Heart right ventricle (tissue), 16 donors: Measurements from ENCODE around the gene WDFY4. TPM values are rescaled to one million over a fixed set of nuclear protein-coding genes. Genes with fewer than 3 reads are reported as not detected.

Experiments used
- ATAC-seq, 8 donors: fragments of 200-7000 bp; cut with Tn5 transposase; one replicate each; pipeline ENCODE4 v1.9.1; 2020; ENCODE audit warnings: mild to moderate bottlenecking in 8 of 8, moderate library complexity in 8 of 8, moderate number of reproducible peaks in 1 of 8
- DNase-seq, 2 donors: peaks; one replicate each; pipeline ENCODE4 v3.0.0-alpha.2; 2020
- H3K27ac ChIP-seq, 10 donors: fragments of 200-600 bp; sonication (generic) in 2 of 10; one replicate each; pipeline versions ENCODE4 v1.5.0 to v1.8.0; 2020 to 2022; ENCODE audit warnings: mild to moderate bottlenecking in 3 of 10
- H3K27me3 ChIP-seq, 7 donors: fragments of 200-600 bp; one replicate each; pipeline ENCODE4 v1.8.0; 2021 to 2022; ENCODE audit warnings: mild to moderate bottlenecking in 2 of 7
- H3K36me3 ChIP-seq, 9 donors: fragments of 200-600 bp; sonication (generic) in 1 of 9; one replicate each; pipeline versions ENCODE4 v1.5.0 to v1.8.0; 2020 to 2022; ENCODE audit warnings: mild to moderate bottlenecking in 2 of 9
- H3K4me1 ChIP-seq, 9 donors: fragments of 200-600 bp; sonication (generic) in 1 of 9; one replicate each; pipeline versions ENCODE4 v1.5.0 to v1.8.0; 2020 to 2022; ENCODE audit warnings: mild to moderate bottlenecking in 4 of 9
- H3K4me3 ChIP-seq, 10 donors: fragments of 200-600 bp; sonication (generic) in 2 of 10; one replicate each; pipeline versions ENCODE4 v1.5.0 to v1.8.0; 2020 to 2022; ENCODE audit warnings: mild to moderate bottlenecking in 7 of 10, moderate library complexity in 2 of 10
- H3K9me3 ChIP-seq, 11 donors: fragments of 200-600 bp in 10 of 11; sonication (generic) in 2 of 11; one replicate each; pipeline versions ENCODE4 v1.5.0 to v1.8.0; 2013 to 2022; ENCODE audit warnings: mild to moderate bottlenecking in 2 of 11, control low read depth in 1 of 11, moderate library complexity in 1 of 11
- CTCF ChIP-seq, 9 donors: fragments of 200-600 bp; sonication (generic) in 2 of 9; IDR thresholded peaks; one replicate each; pipeline versions ENCODE4 v1.5.0 to v1.8.0; 2021 to 2022; ENCODE audit warnings: antibody characterized with exemption in 9 of 9, mild to moderate bottlenecking in 5 of 9, moderate library complexity in 1 of 9
- WGBS, 2 donors: extraction: QIAGEN DNeasy Blood & Tissue Kit; methylation state at CpG; one replicate each; pipeline ENCODE4 v1.1.7; 2013; ENCODE audit warnings: inconsistent platforms in 1 of 2; 5-methylcytosine and 5-hydroxymethylcytosine counted together
- intact Hi-C, 10 donors: fragments of 100-400 bp; cut with DNase I; formaldehyde crosslinking; loops; one replicate each; pipeline versions ENCODE4 v1.11.1 to v1.14.2; 2022
- polyA plus RNA-seq, 2 donors: library from polyadenylated mRNA; stranded (reverse); fragments of 200-250 nt; gene quantifications; one replicate each; pipeline ENCODE4 v1.2.3, GENCODE V29; 2013
- total RNA-seq, 10 donors: library from RNA; stranded (reverse); fragmentation: NEBNext Ultra II Directional in 3 of 10; extraction: Animal tissue kit (Norgen Biotek cat#: 25700) in 3 of 10; gene quantifications; one replicate each; pipeline versions ENCODE4 v1.2.1 to v1.2.4, GENCODE V29; 2021 to 2023
- donor health status: Arrhythmogenic right ventricular cardiomyopathy.
- donor health status: ischemic (EF 13 %, LVEDD 7.1; RV severe dilation, severe dysfunction).
- donor health status: healthy with polysubstance abuse.
- donor health status: DM: no; HTN: yes; CAD: no.
- donor health status: DM: no; HTN: no; CAD: no.
- donor health status: ischemic (EF 25% LVEDD 6.9; RV normal size, moderate dysfunction).
- donor health status: ischemic (EF 25% LVEDD 5.7; RV mildly dilated, moderate dysfunction).
- donor health status: healthy.
- donor health status: DM: yes; HTN: yes; CAD: no.
- donor health status: Ischemic cardiomyopathy.
- donor health status: ischemic (EF 35%, LVEDD 5.7; RV mildly dilated, moderate dysfunction).
- donor health status: nonischemic (EF 11% LVEDD 7.7; RV severe dilation, severe dysfunction).
- donor health status: DM: yes; HTN: yes; CAD: no.
- donor health status: PGD.
- donor health status: ischemic (EF 29% LVEDD 5.4; RV normal size, mild dysfunction).
- donor health status: nonischemic (EF 23%, LVEDD 6.1; RV moderate dilation, normal function).

The WDFY4 gene
- total and polyA plus RNA-seq, 12 donors = 0.59 to 7.4 (median 0.92) TPM

DNA sequence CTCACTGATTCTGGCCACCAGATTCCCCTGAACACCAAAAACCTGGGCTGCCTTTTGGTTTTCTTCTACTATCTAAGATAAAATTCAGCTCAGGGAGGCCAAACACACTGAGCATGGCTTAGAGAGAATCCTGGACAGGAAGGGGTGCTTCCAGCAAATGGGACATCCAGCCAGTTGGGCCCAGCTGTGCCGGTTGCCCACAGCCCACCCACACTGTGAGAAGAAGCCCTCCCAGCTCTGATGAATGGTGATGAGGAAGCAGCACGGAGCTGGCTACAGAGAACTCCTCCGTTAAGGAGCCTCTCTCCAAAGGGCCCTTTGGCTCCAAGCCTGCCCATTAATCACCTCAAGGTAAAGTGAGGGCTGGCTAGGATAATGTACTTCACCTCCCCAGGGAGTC, 239.1 kb downstream of the WDFY4 start:
- Histone ChIP-seq H3K4me1 (peaks cover 0 to 15% (median 0%) of the 10 kb centered on the region in 9 donors), H3K27me3 (no peaks in the 10 kb centered on the region), H3K4me3 (no peak overlapping the region), H3K9me3 (peaks cover 0 to 4% (median 0%) of the 10 kb centered on the region in 11 donors), H3K36me3 (no peaks in the 10 kb centered on the region), H3K27ac (no peak overlapping the region)
- intact Hi-C loops = no loop called here
- WGBS, 2 donors = 58 to 67% methylated on average over 3 of the region's 3 CpGs
- ATAC-seq = peak in 1 of 8 donors; percentile 13
- DNase-seq = no peak
- TF ChIP-seq CTCF (IDR thresholded peaks at IDR 0.05) = no peak

DNA sequence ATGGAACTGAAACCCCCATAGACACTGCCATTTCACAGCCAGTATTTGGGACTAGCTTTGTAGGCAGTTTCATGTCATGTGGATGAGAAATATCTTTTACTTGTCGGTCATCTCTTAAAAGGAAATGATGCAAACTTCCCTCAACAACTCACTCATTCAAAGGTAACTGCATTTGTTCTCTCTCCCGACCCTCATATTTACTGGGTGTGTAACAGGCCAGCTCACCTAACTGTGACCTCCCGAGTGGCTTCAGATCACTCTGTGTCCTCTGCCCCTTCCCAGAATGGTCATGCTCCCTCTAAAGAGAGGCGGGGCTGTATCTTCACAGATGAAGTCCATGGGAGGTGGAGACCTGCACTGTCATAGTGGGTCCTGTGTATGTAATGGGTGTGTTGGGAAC, 240.3 kb downstream of the WDFY4 start:
- no peak for ATAC-seq
- 85 to 92% methylated on average over 4 of the region's 4 CpGs for WGBS, 2 donors
- no peak for TF ChIP-seq CTCF (IDR thresholded peaks at IDR 0.05)

GRCh38 chr10:48926255-48926654, 241.6 kb downstream of the WDFY4 start:
- TF ChIP-seq CTCF (IDR thresholded peaks at IDR 0.05) = no peak
- peak overlapping the region in 2 of 10 donors; percentile 15 for H3K27ac ChIP-seq

More for the DNA sequence above, 240.3 kb downstream of the WDFY4 start:
- intact Hi-C loops = no loop called here
- Histone ChIP-seq H3K9me3 (no peaks in the 10 kb centered on the region), H3K27ac (no peak overlapping the region), H3K36me3 (no peaks in the 10 kb centered on the region), H3K27me3 (no peaks in the 10 kb centered on the region), H3K4me3 (no peak overlapping the region), H3K4me1 (peaks cover 0 to 15% (median 0%) of the 10 kb centered on the region in 9 donors)
- DNase-seq = no peak

GRCh38 chr10:48926764-48927540, 242.3 kb downstream of the WDFY4 start:
- Histone ChIP-seq H3K27me3 (no peaks in the 10 kb centered on the region), H3K36me3 (no peaks in the 10 kb centered on the region), H3K27ac (peak overlapping the region in 3 of 10 donors; percentile 21 to 52 (median 46)), H3K4me3 (no peak overlapping the region), H3K4me1 (peaks cover 0 to 15% (median 0%) of the 10 kb centered on the region in 9 donors), H3K9me3 (no peaks in the 10 kb centered on the region)
- TF ChIP-seq CTCF (IDR thresholded peaks at IDR 0.05) = no peak
- DNase-seq = peak in 1 of 2 donors; percentile 31
- WGBS, 2 donors = 79 to 81% methylated on average over 13 of the region's 13 CpGs
- intact Hi-C loops = no loop called here
- peak in 6 of 8 donors; percentile 24 to 74 (median 62) for ATAC-seq

More at GRCh38 chr10:48926255-48926654, 241.6 kb downstream of the WDFY4 start:
- no peaks in the 10 kb centered on the region for H3K27me3 ChIP-seq
- peak; percentile 36 to 69 (median 46) for ATAC-seq
- intact Hi-C loops = no loop called here
- peaks cover 0 to 15% (median 0%) of the 10 kb centered on the region in 9 donors for H3K4me1 ChIP-seq
- 66 to 69% methylated on average over 1 of the region's 1 CpG for WGBS, 2 donors
- DNase-seq = peak in 1 of 2 donors; percentile 11
- no peaks in the 10 kb centered on the region for H3K36me3 ChIP-seq
- no peak overlapping the region for H3K4me3 ChIP-seq
- no peaks in the 10 kb centered on the region for H3K9me3 ChIP-seq
